Transverse colon (tissue), 4 donors: ENCODE results near the gene LILRA1. TPM values are rescaled to one million over a fixed set of nuclear protein-coding genes. Genes with fewer than 3 reads are reported as not detected.
"Not testable (repeated sequence)": the region's sequence is repeated elsewhere in the genome, so short reads cannot be mapped to it uniquely, and the experiment has no call there.

Experiments used
- DNase-seq: peaks from one replicate; pipeline ENCODE4 v3.0.0-alpha.2; 2019
- H3K27ac ChIP-seq, 4 donors: fragments of 200-600 bp; sonication (generic); 2 replicates each; pipeline ENCODE4 v1.5.1; 2016 to 2018; ENCODE audit warnings: inconsistent platforms in 4 of 4
- H3K27me3 ChIP-seq: fragments of 200-600 bp; sonication (generic); 2 replicates; pipeline ENCODE4 v1.5.1; 2017; ENCODE audit warnings: inconsistent platforms
- H3K36me3 ChIP-seq, 4 donors: fragments of 200-600 bp; sonication (generic); 2 replicates each; pipeline ENCODE4 v1.5.1; 2017 to 2019; ENCODE audit warnings: inconsistent platforms in 4 of 4
- H3K4me1 ChIP-seq, 4 donors: fragments of 200-600 bp; sonication (generic); 2 replicates each; pipeline ENCODE4 v1.5.1; 2017 to 2020; ENCODE audit warnings: inconsistent platforms in 4 of 4
- H3K4me3 ChIP-seq, 4 donors: fragments of 200-600 bp; sonication (generic); 1 replicate in 1 of 4; 2 replicates in 3 of 4; pipeline versions ENCODE4 v1.5.1 to v1.6.1; 2017 to 2019; ENCODE audit warnings: inconsistent platforms in 4 of 4
- H3K9me3 ChIP-seq, 2 donors: fragments of 200-600 bp; sonication (generic); 2 replicates each; pipeline ENCODE4 v1.5.1; 2017 to 2019; ENCODE audit warnings: inconsistent platforms in 2 of 2
- CTCF ChIP-seq, 5 experiments: fragments of 200-600 bp in 3 of 5; fragments of 450-650 bp in 2 of 5; sonication (generic) in 3 of 5; IDR thresholded peaks; 1 replicate in 2 of 5; 2 replicates in 3 of 5; pipeline ENCODE4 v1.5.1; 2016 to 2017; ENCODE audit warnings: antibody characterized with exemption in 5 of 5, inconsistent platforms in 3 of 5, mild to moderate bottlenecking in 2 of 5, moderate library complexity in 1 of 5
- EP300 ChIP-seq: sonication (generic); formaldehyde crosslinking; IDR thresholded peaks from one replicate; pipeline ENCODE4 v1.6.1; 2017; ENCODE audit warnings: antibody characterized with exemption, low read depth
- POLR2A ChIP-seq: fragments of 450-650 bp; IDR thresholded peaks from one replicate; pipeline ENCODE4 v1.6.1; 2016; ENCODE audit warnings: antibody characterized with exemption, mild to moderate bottlenecking, moderate library complexity
- POLR2AphosphoS5 ChIP-seq, 3 donors: sonication (generic); formaldehyde crosslinking; IDR thresholded peaks; one replicate each; pipeline ENCODE4 v1.6.1; 2016; ENCODE audit warnings: antibody characterized with exemption in 3 of 3
- WGBS, 2 donors: methylation state at CpG; one replicate each; pipeline ENCODE4 v1.1.5; 2018; ENCODE audit warnings: low coverage in 1 of 2; 5-methylcytosine and 5-hydroxymethylcytosine counted together
- in situ Hi-C, 4 donors: fragments of 200-750 bp; cut with MboI; loops; one replicate each; pipeline versions ENCODE4 v1.15.0 to v1.15.1; 2017; ENCODE audit warnings: low sequenced_read_pairs in 3 of 4, low pct_ligation_motif_present in 1 of 4, low pct_unique_long_range_greater_than_20kb in 1 of 4
- intact Hi-C: fragments of 100-400 bp; cut with DNase I; formaldehyde crosslinking; loops from one replicate; pipeline ENCODE4 v1.15.1; 2023; ENCODE audit warnings: low total_unique reads
- total RNA-seq, 4 donors: library from RNA; depleted of rRNA; stranded (reverse); fragments of >200 nt; gene quantifications; one replicate each; pipeline ENCODE4 v1.1.0, GENCODE V29; 2016

The LILRA1 gene
- total RNA-seq, 4 donors from 2014 or later, result 0.16 to 4.5 (median 0.27) TPM; not detected in 1

GRCh38 chr19:54633401-54633800 is 40.0 kb downstream of the LILRA1 start:
- 87% methylated on average over 3 of the region's 7 CpGs; no CpG with 5 or more reads in 1 of the 2 donors for WGBS, 2 donors
- no peaks in the 10 kb centered on the region for H3K27me3 ChIP-seq
- in situ Hi-C loops, result no loop called here

GRCh38 chr19:54636081-54636480 is 42.6 kb downstream of the LILRA1 start:
- H3K4me3 ChIP-seq, intact Hi-C loops, H3K27ac ChIP-seq, DNase-seq, H3K36me3 ChIP-seq, H3K9me3 ChIP-seq, H3K27me3 ChIP-seq, H3K4me1 ChIP-seq, in situ Hi-C loops: not testable (repeated sequence)
- WGBS, 2 donors, result 56% methylated on average over 12 of the region's 12 CpGs; no CpG with 5 or more reads in 1 of the 2 donors

More at GRCh38 chr19:54633401-54633800, 40.0 kb downstream of the LILRA1 start:
- H3K27ac ChIP-seq, result no peak overlapping the region
- no peak for DNase-seq
- no peaks in the 10 kb centered on the region for H3K4me1 ChIP-seq
- no peaks in the 10 kb centered on the region for H3K36me3 ChIP-seq
- intact Hi-C loops, result no loop called here
- no peak overlapping the region for H3K4me3 ChIP-seq
- TF ChIP-seq POLR2AphosphoS5 (IDR thresholded peaks at IDR 0.05), result no peak
- TF ChIP-seq CTCF (IDR thresholded peaks at IDR 0.05), result no peak
- no peak for TF ChIP-seq EP300
- no peak for TF ChIP-seq POLR2A
- no peaks in the 10 kb centered on the region for H3K9me3 ChIP-seq

GRCh38 chr19:54638683-54639082 is 45.3 kb downstream of the LILRA1 start:
- TF ChIP-seq EP300, result no peak
- Histone ChIP-seq H3K36me3 (no peaks in the 10 kb centered on the region), H3K9me3 (no peaks in the 10 kb centered on the region), H3K27me3 (no peaks in the 10 kb centered on the region), H3K27ac (no peak overlapping the region), H3K4me1 (no peaks in the 10 kb centered on the region), H3K4me3 (no peak overlapping the region)
- intact Hi-C loops (no loop called here), in situ Hi-C loops (no loop called here)
- DNase-seq, result no peak
- WGBS, 2 donors, result 92 to 95% methylated on average over 11 to 18 of the region's 18 CpGs

GRCh38 chr19:54642953-54643352 is 49.5 kb downstream of the LILRA1 start:
- in situ Hi-C loops, result not testable (repeated sequence)

GRCh38 chr19:54643583-54643982 is 50.2 kb downstream of the LILRA1 start:
- DNase-seq, in situ Hi-C loops: not testable (repeated sequence)
- H3K27ac ChIP-seq, result peak overlapping the region in 2 of 4 donors; percentile 25 to 37

More at GRCh38 chr19:54642953-54643352, 49.5 kb downstream of the LILRA1 start:
- H3K27ac ChIP-seq, H3K27me3 ChIP-seq, H3K4me3 ChIP-seq, DNase-seq, H3K4me1 ChIP-seq, H3K36me3 ChIP-seq, H3K9me3 ChIP-seq, intact Hi-C loops: not testable (repeated sequence)
- 54% methylated on average over 5 of the region's 5 CpGs; no CpG with 5 or more reads in 1 of the 2 donors for WGBS, 2 donors

GRCh38 chr19:54644056-54644455 is 50.6 kb downstream of the LILRA1 start:
- TF ChIP-seq EP300, result no peak
- no peak for TF ChIP-seq POLR2A
- intact Hi-C loops, result no loop called here
- Histone ChIP-seq H3K27me3 (no peaks in the 10 kb centered on the region), H3K27ac (peak overlapping the region in 2 of 4 donors; percentile 25 to 37), H3K4me1 (no peaks in the 10 kb centered on the region), H3K4me3 (no peak overlapping the region), H3K36me3 (no peaks in the 10 kb centered on the region), H3K9me3 (no peaks in the 10 kb centered on the region)
- WGBS, 2 donors, result 70% methylated on average over 5 of the region's 5 CpGs; no CpG with 5 or more reads in 1 of the 2 donors
- DNase-seq, result peak; percentile 32
- in situ Hi-C loops, result no loop called here

More at GRCh38 chr19:54643583-54643982, 50.2 kb downstream of the LILRA1 start:
- H3K9me3 ChIP-seq, H3K27me3 ChIP-seq, H3K4me1 ChIP-seq, H3K36me3 ChIP-seq, intact Hi-C loops, H3K4me3 ChIP-seq: not testable (repeated sequence)
- WGBS, 2 donors, result 75 to 77% methylated on average over 4 to 6 of the region's 6 CpGs
